Measurements from ENCODE around the gene LLCFC1.

DNA sequence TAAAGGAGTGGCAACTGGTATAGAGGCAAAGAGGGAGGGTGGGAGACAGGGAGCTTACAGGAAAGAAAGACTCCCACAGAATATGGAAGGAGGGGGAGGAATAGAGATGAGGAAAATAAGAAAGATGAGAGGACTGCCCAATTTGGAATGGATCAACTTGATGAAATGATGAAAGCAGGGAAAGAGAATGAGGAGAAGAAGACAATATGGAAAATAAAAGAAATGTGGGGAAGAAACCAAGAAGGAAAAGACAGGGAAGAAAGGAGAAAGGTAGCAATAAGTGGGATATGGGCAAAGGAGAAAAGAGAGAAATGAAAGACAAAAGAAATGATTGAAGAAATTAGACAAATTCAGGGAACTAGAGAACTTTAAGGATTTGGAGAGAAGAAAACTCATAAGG lies 19.9 kb downstream of the LLCFC1 start:
- TF ChIP-seq EZH2 (IDR thresholded peaks at IDR 0.05; ENCODE audit: low read length, unreplicated experiment), result no peak
- no peak for TF ChIP-seq CTCF (conservative IDR thresholded peaks at IDR 0.05; ENCODE audit: low read depth, low read length)
- no peak for TF ChIP-seq EZH2phosphoT487 (IDR thresholded peaks at IDR 0.05; ENCODE audit: borderline replicate concordance, low read length)

Measured in PC-3 (cell line).